HG03108 (cell line): ENCODE measurements around the gene CPA5.
"Not testable (repeated sequence)": the region's sequence is repeated elsewhere in the genome, so short reads cannot be mapped to it uniquely, and the experiment has no call there.

Experiments
- ATAC-seq: cut with Tn5 transposase; IDR thresholded peaks from one replicate; pipeline ENCODE4 v1.9.1; 2021; ENCODE audit warnings: moderate library complexity; ENCODE audit not compliant: unreplicated experiment

Gene CPA5

GRCh38 chr7:130344271-130344866 lies at the start of gene CPA5:
Gene CPA5 (plus strand): TSS chr7:130344816. CDS start chr7:130346486, 1,670 bp downstream.
- no peak for ATAC-seq

GRCh38 chr7:130296221-130296951 lies 48.2 kb upstream of the CPA5 start:
- no peak for ATAC-seq

GRCh38 chr7:130297628-130298543 lies 46.7 kb upstream of the CPA5 start:
- ATAC-seq: no peak

- no peak for ATAC-seq
Measured at GRCh38 chr7:130298544-130299326, 45.9 kb upstream of the CPA5 start.

- ATAC-seq: no peak
Measured at GRCh38 chr7:130299866-130300265, 44.8 kb upstream of the CPA5 start.

GRCh38 chr7:130301501-130302020 lies 43.1 kb upstream of the CPA5 start:
- ATAC-seq: no peak

GRCh38 chr7:130302649-130303048 lies 42.0 kb upstream of the CPA5 start:
- ATAC-seq: no peak

GRCh38 chr7:130303127-130303526 lies 41.5 kb upstream of the CPA5 start:
- no peak for ATAC-seq

- no peak for ATAC-seq
Measured at GRCh38 chr7:130303551-130303950, 41.1 kb upstream of the CPA5 start.

GRCh38 chr7:130303982-130304381 lies 40.6 kb upstream of the CPA5 start:
- no peak for ATAC-seq

- ATAC-seq: no peak
Measured at GRCh38 chr7:130304878-130305277, 39.7 kb upstream of the CPA5 start.

- no peak for ATAC-seq
Measured at GRCh38 chr7:130305433-130306042, 39.1 kb upstream of the CPA5 start.

- ATAC-seq: no peak
Measured at GRCh38 chr7:130309986-130310385, 34.6 kb upstream of the CPA5 start.

GRCh38 chr7:130314305-130314704 lies 30.3 kb upstream of the CPA5 start:
- no peak for ATAC-seq

GRCh38 chr7:130319541-130319940 lies 25.1 kb upstream of the CPA5 start:
- no peak for ATAC-seq

GRCh38 chr7:130321542-130322229 lies 22.9 kb upstream of the CPA5 start:
- ATAC-seq: not testable (repeated sequence)

- no peak for ATAC-seq
Measured at GRCh38 chr7:130322615-130323014, 22.0 kb upstream of the CPA5 start.

GRCh38 chr7:130324306-130324943 lies 20.2 kb upstream of the CPA5 start:
- ATAC-seq: no peak

- no peak for ATAC-seq
Measured at GRCh38 chr7:130329681-130330080, 14.9 kb upstream of the CPA5 start.
